ENCODE measurements around the gene ATP10A.

Gene ATP10A

GRCh38 chr15:25690673-25691543 lies 172.2 kb downstream of the ATP10A start:
- Histone ChIP-seq H3K9ac (no peak overlapping the region), H3K27me3 (ENCODE audit: insufficient read depth, low read depth) (no peaks in the 10 kb centered on the region), H3K4me3 (IDR thresholded peaks at IDR 0.05; ENCODE audit: insufficient read depth, low read depth, low read length) (no peak overlapping the region), H3K4me1 (ENCODE audit: low read depth, poor library complexity, severe bottlenecking) (no peaks in the 10 kb centered on the region), H4K20me1 (ENCODE audit: insufficient read depth) (no peaks in the 10 kb centered on the region), H3K79me2 (ENCODE audit: insufficient read depth, low read depth) (no peaks in the 10 kb centered on the region), H3K27ac (no peak overlapping the region), H2AFZ (ENCODE audit: low read depth) (no peak overlapping the region), H3K4me2 (no peak overlapping the region), H3K36me3 (ENCODE audit: insufficient read depth) (no peaks in the 10 kb centered on the region)
- TF ChIP-seq, protein P1, sequence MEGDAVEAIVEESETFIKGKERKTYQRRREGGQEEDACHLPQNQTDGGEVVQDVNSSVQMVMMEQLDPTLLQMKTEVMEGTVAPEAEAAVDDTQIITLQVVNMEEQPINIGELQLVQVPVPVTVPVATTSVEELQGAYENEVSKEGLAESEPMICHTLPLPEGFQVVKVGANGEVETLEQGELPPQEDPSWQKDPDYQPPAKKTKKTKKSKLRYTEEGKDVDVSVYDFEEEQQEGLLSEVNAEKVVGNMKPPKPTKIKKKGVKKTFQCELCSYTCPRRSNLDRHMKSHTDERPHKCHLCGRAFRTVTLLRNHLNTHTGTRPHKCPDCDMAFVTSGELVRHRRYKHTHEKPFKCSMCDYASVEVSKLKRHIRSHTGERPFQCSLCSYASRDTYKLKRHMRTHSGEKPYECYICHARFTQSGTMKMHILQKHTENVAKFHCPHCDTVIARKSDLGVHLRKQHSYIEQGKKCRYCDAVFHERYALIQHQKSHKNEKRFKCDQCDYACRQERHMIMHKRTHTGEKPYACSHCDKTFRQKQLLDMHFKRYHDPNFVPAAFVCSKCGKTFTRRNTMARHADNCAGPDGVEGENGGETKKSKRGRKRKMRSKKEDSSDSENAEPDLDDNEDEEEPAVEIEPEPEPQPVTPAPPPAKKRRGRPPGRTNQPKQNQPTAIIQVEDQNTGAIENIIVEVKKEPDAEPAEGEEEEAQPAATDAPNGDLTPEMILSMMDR (conservative IDR thresholded peaks at IDR 0.05; ENCODE audit: low read depth, low read length), result no peak

DNA sequence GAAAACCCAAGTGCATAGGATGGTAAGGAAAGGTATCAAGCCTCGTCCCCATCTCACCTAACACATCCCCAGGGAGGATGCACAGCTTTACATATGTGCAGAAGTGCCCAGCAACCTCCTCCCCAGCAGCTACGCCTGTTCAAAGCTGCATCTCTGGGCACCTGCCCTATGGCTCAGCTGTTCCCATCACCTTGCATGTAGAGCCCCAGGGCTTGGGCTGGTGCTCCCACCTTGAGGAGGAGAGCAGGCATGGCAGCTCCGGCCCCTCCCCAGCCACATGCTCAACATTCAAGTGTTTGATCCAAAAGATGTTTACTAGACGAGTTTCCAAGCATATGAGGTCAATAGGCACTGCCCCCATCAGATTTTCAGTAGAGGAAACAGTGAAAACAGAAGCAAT lies 173.5 kb downstream of the ATP10A start:
- H3K79me2 ChIP-seq (ENCODE audit: insufficient read depth, low read depth), result no peaks in the 10 kb centered on the region
- H3K4me3 ChIP-seq (IDR thresholded peaks at IDR 0.05; ENCODE audit: insufficient read depth, low read depth, low read length), result no peak overlapping the region
- H3K27me3 ChIP-seq (ENCODE audit: insufficient read depth, low read depth), result no peaks in the 10 kb centered on the region
- no peak overlapping the region for H2AFZ ChIP-seq (ENCODE audit: low read depth)
- H3K4me2 ChIP-seq, result no peak overlapping the region
- H4K20me1 ChIP-seq (ENCODE audit: insufficient read depth), result no peaks in the 10 kb centered on the region
- no peak overlapping the region for H3K9ac ChIP-seq
- no peaks in the 10 kb centered on the region for H3K4me1 ChIP-seq (ENCODE audit: low read depth, poor library complexity, severe bottlenecking)
- no peak overlapping the region for H3K27ac ChIP-seq
- TF ChIP-seq, protein P1 (conservative IDR thresholded peaks at IDR 0.05; ENCODE audit: low read depth, low read length), result no peak
- H3K36me3 ChIP-seq (ENCODE audit: insufficient read depth), result no peaks in the 10 kb centered on the region

DNA sequence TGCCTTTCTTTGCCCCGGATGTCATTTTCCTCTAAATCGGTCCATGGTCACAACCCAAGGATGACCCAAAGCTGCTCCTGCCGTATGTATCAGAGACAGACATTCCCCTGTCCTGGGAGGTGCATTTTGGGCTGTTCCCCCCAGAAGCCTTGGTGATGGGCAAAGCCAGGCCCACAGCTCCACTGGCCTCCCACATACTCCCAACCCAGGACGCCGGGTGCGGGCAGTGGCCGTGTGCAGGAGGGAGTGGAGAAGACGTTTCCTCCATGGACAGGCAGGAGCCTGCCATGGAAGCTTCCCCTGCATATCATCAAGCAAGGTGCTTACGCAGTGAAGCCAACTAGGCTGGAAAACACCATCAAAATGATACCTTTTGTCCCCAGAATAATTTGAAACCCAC lies 175.0 kb downstream of the ATP10A start:
- H3K36me3 ChIP-seq (ENCODE audit: insufficient read depth), result no peaks in the 10 kb centered on the region
- H3K27me3 ChIP-seq (ENCODE audit: insufficient read depth, low read depth), result no peaks in the 10 kb centered on the region
- no peak overlapping the region for H3K4me2 ChIP-seq
- no peak overlapping the region for H3K9ac ChIP-seq
- H4K20me1 ChIP-seq (ENCODE audit: insufficient read depth), result no peaks in the 10 kb centered on the region
- H3K4me3 ChIP-seq (IDR thresholded peaks at IDR 0.05; ENCODE audit: insufficient read depth, low read depth, low read length), result no peak overlapping the region
- no peaks in the 10 kb centered on the region for H3K4me1 ChIP-seq (ENCODE audit: low read depth, poor library complexity, severe bottlenecking)
- H3K27ac ChIP-seq, result no peak overlapping the region
- H2AFZ ChIP-seq (ENCODE audit: low read depth), result no peak overlapping the region
- TF ChIP-seq, protein P1 (conservative IDR thresholded peaks at IDR 0.05; ENCODE audit: low read depth, low read length), result no peak
- no peaks in the 10 kb centered on the region for H3K79me2 ChIP-seq (ENCODE audit: insufficient read depth, low read depth)

GRCh38 chr15:25687689-25688088 lies 175.4 kb downstream of the ATP10A start:
- Histone ChIP-seq H3K9ac (no peak overlapping the region), H3K36me3 (ENCODE audit: insufficient read depth) (no peaks in the 10 kb centered on the region), H3K79me2 (ENCODE audit: insufficient read depth, low read depth) (no peaks in the 10 kb centered on the region), H4K20me1 (ENCODE audit: insufficient read depth) (no peaks in the 10 kb centered on the region), H2AFZ (ENCODE audit: low read depth) (no peak overlapping the region), H3K4me2 (no peak overlapping the region), H3K27ac (no peak overlapping the region), H3K27me3 (ENCODE audit: insufficient read depth, low read depth) (no peaks in the 10 kb centered on the region), H3K4me3 (IDR thresholded peaks at IDR 0.05; ENCODE audit: insufficient read depth, low read depth, low read length) (no peak overlapping the region), H3K4me1 (ENCODE audit: low read depth, poor library complexity, severe bottlenecking) (no peaks in the 10 kb centered on the region)
- TF ChIP-seq, protein P1 (conservative IDR thresholded peaks at IDR 0.05; ENCODE audit: low read depth, low read length), result no peak
